Measurements from ENCODE around the gene BCL2L1.

The BCL2L1 gene

GRCh38 chr20:31712564-31713311, 9.9 kb downstream of the BCL2L1 start:
- no peak for DNase-seq (ENCODE audit: low read depth)
- no peak overlapping the region for H3K4me3 ChIP-seq (ENCODE audit: low read depth, low read length)

GRCh38 chr20:31712112-31712553, 10.5 kb downstream of the BCL2L1 start:
- DNase-seq (ENCODE audit: low read depth): no peak

More at GRCh38 chr20:31712564-31713311, 9.9 kb downstream of the BCL2L1 start:
- no peak for TF ChIP-seq CTCF (IDR thresholded peaks at IDR 0.05; ENCODE audit: low read depth, low read length, missing control alignments)

GRCh38 chr20:31711179-31712111, 11.2 kb downstream of the BCL2L1 start:
- TF ChIP-seq CTCF (IDR thresholded peaks at IDR 0.05; ENCODE audit: low read depth, low read length, missing control alignments): no peak
- H3K4me3 ChIP-seq (ENCODE audit: low read depth, low read length): no peak overlapping the region
- no peak for DNase-seq (ENCODE audit: low read depth)

More at GRCh38 chr20:31712112-31712553, 10.5 kb downstream of the BCL2L1 start:
- no peak overlapping the region for H3K4me3 ChIP-seq (ENCODE audit: low read depth, low read length)
- TF ChIP-seq CTCF (IDR thresholded peaks at IDR 0.05; ENCODE audit: low read depth, low read length, missing control alignments): no peak

- TF ChIP-seq CTCF (IDR thresholded peaks at IDR 0.05; ENCODE audit: low read depth, low read length, missing control alignments): no peak
- no peak for DNase-seq (ENCODE audit: low read depth)
- H3K4me3 ChIP-seq (ENCODE audit: low read depth, low read length): no peak overlapping the region
Observed at GRCh38 chr20:31710423-31711108, 12.1 kb downstream of the BCL2L1 start.

GRCh38 chr20:31709939-31710338, 12.7 kb downstream of the BCL2L1 start:
- DNase-seq (ENCODE audit: low read depth): no peak
- TF ChIP-seq CTCF (IDR thresholded peaks at IDR 0.05; ENCODE audit: low read depth, low read length, missing control alignments): no peak
- no peak overlapping the region for H3K4me3 ChIP-seq (ENCODE audit: low read depth, low read length)

- no peak for DNase-seq (ENCODE audit: low read depth)
- H3K4me3 ChIP-seq (ENCODE audit: low read depth, low read length): no peak overlapping the region
- TF ChIP-seq CTCF (IDR thresholded peaks at IDR 0.05; ENCODE audit: low read depth, low read length, missing control alignments): no peak
Observed at GRCh38 chr20:31708736-31709534, 13.7 kb downstream of the BCL2L1 start.

Data from GM12864 (cell line).